Stimulated activated CD4-positive, alpha-beta T cell treated with anti-CD3 and anti-CD28 coated beads, Interleukin-1b, Interleukin-23, amount 100 ng/mL, for 24 hours (primary cell): Measurements from ENCODE around the gene KDM2A.

Experiments used
- DNase-seq, 4 experiments: peaks; one replicate each; pipeline ENCODE4 v3.0.0-alpha.2; 2020; ENCODE audit warnings: low read depth in 4 of 4, low spot score in 1 of 4

KDM2A gene

DNA sequence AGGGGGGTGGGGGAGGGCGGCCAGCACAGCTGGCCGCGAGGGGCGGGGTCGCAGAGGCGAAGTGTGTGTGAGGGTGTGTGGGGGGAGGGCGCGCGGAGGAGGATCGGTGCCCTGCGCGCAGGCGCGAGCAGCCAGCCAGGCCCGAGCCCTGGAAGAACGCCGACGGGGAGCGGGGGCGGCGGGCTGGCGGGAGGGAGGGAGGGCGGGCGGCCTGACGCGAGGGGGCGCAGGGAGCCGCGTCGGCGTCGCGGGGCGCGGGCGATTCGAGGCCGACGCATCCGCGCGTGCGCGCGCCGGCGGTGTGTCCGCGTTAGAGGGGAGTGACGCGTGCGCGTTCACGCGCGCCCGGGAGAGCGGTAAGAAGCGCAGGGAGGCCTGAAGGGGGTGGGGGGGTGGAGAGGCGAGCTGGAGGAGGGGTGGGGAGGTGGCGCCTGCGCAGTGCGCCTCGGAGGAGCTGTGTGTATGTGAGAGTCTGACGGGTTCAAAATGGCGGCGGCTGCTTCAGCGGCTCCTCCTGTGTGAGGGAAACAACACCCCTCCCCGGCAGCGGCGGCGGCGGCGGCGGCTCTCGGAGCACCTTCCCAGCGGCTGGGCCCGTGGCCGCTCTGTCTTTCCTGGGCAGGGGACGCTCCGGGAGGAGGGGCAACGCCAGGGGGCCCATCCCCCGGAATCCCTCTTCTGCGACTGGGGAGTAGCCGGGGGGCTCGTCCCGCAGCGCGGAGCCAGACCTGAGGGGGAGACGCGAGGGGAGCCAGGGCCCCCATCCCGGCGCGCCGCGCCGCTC, at the start of gene KDM2A:
TSS of gene KDM2A (plus strand) at position 463 of the 784 bp plus-strand sequence. CDS start 2,054 bp downstream, outside the sequence.
- DNase-seq, result peak; percentile 96 to 99 (median 98)

DNA sequence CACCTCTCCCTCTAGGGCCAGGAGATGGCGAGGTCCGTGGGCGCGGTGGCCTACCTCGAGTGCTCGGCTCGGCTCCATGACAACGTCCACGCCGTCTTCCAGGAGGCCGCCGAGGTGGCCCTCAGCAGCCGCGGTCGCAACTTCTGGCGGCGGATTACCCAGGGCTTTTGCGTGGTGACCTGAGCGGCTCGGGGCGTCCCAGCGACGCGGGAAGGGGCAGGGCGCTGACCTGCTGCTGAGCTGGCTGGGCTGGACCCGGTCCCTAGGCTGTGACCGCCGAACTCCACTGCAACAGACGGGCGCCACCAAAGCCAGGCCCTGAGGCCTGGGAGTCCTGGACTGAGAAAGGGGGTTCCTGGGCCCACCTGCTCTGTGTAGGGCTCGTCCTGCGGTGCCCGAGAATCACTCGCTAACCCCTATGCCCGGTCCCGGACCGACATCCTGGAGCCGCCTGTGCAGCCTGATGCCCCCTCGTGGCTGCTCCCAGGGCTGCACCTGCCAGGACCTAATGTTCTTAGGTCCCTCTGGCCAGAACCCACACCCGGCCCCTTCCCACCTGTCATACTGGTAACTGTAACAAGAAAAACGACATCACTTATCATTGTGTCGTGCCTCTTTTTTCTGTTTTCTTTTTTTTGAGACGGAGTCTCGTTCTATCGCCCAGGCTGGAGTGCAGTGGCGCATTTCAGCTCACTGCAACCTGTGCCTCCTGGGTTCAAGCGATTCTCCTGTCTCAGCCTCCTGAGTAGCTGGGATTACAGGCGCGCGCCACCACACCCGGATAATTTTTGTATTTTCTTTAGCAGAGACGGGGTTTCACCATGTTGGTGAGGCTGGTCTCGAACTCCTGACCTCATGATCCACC, 47.4 kb upstream of the KDM2A start:
- peak; percentile 40 to 73 (median 48) for DNase-seq

DNA sequence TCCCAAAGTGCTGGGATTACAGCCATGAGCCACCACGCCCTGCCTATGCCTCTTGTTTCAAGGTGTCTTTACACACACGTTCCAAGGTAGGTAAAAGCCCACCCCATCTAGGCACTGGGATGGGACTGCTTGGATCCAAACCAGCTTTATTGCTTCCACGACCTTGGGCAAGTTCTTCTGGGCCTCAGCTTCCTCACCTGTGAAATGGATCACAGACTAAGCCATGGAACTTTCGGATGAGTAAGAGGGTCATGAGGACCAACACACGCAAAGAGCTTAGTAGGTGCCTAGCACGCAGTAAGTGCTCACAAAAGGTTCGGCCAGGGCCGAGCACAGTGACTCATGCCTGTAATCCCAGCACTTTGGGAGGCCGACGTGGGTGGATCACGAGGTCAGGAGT, 46.8 kb upstream of the KDM2A start:
- DNase-seq, result no peak

DNA sequence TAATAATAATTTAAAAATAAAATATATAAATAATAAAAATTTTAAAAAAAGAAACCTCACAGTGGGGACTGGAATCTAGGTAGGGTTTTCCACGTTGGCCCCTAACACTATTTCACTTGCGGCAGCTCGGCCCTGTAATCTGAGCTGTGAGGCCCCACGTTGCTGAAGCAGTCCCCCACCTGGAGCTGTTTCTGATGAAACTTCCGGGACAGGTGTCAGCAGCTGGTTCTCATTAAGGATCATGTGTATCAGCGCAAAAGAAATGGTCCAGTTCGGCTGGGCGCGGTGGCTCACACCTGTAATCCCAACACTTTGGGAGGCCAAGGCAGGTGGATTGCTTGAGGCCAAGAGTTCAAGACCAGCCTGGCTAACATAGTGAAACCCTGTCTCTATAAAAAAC, 45.2 kb upstream of the KDM2A start:
- no peak for DNase-seq

DNA sequence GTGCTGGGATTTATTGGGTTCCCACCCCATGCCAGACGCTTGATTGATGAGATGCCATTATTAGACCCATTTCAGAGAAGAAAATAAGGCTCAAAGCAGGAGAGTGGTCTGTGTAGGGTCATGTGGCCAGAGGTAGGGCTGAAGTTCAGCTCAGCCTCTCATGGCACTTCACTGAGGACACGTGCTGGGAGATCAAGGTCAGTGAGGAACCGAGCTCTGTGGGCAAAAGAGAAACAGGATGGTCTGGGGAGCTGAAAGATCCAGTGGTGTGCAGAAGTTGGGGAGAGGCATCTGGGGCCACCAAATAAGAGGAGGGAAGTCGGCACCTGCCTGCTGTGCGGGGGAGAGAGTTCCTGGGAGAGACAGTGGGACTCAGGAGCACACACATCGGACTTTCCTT, 42.9 kb upstream of the KDM2A start:
- DNase-seq, result no peak

DNA sequence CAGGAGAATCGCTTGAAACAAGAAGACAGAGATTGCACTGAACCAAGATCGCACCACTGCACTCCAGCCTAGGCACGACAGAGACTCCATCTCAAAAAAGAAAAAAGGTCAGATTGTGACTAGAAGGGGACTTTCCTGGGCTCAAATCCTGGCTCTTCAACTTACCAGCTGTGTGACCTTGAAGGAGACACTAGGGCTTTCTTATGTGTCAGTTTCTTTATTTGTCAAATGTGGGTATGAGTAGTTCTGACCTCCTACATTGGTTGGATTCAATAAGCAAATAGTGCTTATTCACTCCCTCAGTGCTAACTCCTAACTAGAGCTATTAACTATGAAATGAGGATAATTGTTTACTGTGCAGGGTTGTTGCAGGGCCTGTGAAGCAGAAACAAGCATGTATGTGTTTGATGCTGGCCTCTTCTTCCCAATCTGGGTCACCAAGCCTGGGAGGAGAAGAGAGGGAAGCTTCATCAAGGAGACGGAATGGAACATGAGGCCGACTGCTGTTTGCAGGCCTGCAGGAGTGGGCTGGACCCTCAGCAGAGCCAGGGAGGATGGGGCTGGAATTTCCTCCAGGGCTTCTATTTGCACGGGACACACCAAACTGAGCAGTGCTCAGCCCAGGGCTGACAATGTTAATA, 39.9 kb upstream of the KDM2A start:
- no peak for DNase-seq

DNA sequence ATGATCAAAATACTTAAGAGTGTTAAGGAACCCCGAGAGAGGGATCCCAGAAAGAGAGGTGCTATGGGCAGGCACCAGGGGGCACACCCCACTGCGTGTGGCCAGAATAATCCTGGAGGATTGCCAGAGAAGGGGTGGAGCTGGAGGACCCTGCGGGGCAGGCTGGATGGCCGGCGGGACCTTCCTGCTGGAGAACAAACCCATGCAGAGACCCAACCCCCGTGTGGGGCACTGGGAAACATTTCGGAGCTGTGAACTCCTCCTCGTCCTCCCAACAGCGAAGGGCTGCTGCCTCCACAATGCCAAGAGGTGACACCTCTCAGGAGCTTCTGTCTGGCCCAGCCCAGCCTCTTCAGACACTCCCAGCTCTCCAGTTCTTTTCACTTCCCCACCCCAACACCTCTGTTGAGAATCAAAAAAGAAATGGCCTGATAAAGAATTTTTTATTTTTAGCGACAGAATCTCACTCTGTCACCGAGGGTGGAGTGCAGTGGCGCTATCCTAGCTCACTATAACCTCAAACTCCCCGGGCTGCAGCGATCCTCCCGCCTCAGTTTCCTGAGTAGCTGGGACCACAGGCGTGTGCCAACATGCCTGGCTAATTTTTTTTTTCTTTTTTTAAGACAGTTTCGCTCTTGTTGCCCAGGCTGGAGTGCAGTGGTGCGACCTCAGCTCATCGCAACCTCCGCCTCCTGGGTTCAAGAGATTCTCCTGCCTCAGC, 36.8 kb upstream of the KDM2A start:
- no peak for DNase-seq

DNA sequence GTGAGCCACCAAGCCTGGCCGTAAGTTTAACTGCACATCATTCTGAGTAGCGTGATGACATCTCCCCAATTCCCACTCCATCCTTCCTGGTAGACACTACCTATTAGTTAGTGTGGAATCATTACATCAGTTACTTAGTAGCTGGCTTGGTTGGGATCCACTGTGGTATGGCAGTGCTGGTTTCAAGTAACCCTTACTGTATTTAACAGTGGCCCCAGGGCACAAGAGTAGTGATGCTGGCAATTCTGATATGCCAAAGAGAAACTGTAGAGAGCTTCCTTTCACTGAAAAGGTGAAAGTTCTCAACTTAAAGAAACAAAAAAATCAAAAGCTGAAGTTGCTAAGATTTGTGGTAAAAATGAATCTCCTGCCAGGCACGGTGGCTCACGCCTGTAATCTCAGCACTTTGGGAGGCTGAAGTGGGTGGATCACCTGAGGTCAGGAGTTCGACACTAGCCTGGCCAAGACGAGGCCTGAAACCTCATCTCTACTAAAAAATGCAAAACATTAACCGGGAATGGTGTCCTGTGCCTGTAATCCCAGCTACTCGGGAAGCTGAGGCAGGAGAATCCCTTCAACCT, 35.2 kb upstream of the KDM2A start:
- no peak for DNase-seq

DNA sequence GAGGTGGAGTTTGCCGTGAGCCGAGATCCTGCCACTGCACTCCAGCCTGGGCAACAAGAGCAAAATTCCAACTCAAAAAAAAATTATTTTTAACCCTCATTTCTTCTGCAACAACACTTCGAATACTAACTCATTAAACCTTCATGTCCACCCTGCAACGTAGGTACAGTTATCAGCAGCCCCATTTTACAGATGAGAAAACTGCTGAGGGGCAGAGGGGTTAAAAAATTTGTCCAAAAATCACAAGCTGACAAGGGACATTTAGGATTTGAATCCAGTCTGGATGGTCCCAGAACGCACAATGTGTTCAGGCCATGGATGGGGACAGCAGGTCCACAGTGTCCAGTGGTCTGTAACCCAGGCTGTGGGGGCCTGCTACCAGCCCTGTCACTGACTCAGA, 33.4 kb upstream of the KDM2A start:
- DNase-seq, result no peak

DNA sequence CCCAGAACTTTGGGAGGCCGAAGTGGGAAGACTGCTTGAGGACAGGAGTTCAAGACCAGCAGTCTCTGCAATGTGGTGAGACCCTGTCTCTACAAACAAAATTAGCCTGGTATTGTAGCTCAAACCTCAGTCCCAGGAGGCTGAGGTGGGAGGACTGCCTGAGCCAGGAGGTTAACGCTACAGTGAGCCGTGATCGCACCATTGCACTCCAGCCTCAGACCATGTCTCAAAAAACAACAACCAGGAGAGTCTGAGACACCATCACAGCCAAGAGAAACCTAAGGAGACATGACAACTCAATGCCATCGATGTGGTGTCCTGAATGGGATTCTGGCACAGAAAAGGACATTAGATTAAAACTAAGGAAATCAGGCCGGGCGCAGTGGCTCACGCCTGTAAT, 28.3 kb upstream of the KDM2A start:
- DNase-seq, result no peak

DNA sequence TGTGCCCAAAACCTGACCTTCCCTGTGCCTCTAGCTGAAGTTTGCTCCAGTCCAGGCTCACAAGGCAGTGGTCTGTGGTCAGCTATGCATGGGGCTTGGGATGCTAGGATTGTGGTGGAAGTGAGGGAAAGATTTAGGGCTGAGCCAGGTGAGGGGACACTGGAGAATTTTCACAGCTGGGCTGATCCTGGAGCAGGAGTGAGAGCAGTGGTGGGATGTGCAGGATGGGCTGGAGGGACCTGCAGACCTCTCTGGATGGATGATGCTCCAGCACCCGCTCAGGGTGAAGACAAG, 23.9 kb upstream of the KDM2A start:
- no peak for DNase-seq

DNA sequence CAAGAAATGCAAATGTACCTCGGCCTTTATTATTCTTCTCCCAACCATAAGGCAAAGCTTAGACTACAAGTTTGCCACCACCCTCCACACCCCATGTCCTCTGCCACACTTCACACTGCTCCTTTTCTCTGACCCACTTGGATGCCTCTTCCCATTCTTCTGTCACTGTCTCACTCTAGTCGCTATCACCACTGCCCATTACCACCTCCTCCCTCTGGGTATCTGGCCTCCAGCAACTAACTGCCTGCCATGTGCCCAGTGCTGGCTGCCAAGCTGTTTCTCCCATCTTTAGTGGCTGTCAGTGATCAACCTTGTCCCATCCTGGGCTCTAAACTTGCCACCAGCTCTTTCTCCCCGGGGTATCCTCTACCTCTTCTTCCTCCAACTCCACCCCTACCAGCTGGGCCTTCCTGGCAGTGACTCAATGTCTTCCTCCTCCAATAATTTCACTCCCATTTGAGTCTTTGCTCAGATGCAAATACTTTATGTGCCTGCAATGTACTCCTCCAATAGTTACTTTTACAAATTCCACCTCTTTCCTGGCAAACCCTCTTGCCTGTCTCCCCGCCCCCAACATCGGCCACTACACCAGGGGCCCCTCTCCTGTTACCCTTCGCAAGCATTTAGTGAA, 20.1 kb upstream of the KDM2A start:
- DNase-seq, result no peak

DNA sequence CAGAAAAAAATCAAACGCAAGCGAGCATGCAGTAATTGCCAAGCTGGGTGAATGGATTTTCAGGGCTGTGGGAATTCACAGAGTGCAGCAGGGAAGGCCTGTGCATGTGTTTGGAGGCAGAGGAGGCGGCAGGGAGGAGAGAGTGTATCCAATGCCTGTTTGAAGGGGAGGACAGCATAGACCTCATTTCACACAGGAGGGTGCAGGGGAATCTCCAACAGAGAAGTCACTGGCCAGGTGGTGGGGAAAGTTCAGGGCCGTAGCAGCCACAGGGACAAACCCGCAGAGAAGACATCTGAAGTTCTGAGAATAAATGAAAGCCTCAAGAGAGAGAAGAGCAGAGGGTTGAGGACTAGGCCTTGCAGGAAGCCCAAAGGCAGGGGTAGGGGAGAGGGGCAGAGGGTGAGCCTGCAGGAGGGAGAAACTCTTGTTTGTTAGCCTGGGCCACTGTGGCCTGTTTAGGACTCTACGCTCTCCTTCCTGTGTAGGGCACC, 19.2 kb upstream of the KDM2A start:
- no peak for DNase-seq

DNA sequence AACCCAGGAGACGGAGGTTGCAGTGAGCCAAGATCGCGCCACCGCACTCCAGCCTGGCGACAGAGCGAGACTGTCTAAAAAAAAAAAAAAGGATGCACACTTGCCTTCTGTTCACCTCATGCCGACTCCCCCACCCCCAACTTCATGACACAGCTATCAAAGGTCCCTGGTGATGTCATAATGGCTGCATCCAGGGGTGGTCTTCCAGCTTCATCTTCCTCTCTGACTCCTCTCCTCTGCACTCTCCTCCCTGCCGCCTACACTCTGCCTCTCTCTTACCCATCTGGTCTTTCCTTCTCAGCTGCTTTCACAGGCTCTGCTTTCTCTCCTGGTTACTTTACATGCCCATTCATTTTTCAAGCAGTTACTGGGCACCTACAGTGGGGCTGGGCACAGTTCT, 16.4 kb upstream of the KDM2A start:
- DNase-seq, result no peak

DNA sequence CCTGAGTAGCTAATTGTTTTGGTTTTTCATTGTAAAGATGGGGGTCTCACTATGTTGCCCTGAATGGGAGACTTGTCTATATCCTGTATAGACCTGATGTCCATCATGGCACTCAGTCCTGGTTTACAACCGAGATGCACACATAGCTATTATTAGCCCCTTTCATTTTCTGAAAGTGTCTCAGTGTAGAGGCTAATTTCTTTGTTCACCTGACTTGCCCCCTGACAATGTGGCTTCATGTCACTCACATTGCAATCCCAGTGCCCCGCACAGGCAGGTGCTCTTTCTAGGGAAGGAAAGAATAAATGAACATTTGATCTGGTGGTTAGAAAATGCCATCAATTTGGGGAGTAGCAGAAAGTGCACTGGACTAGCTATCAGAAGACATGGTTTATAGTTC, 13.1 kb upstream of the KDM2A start:
- DNase-seq, result no peak

DNA sequence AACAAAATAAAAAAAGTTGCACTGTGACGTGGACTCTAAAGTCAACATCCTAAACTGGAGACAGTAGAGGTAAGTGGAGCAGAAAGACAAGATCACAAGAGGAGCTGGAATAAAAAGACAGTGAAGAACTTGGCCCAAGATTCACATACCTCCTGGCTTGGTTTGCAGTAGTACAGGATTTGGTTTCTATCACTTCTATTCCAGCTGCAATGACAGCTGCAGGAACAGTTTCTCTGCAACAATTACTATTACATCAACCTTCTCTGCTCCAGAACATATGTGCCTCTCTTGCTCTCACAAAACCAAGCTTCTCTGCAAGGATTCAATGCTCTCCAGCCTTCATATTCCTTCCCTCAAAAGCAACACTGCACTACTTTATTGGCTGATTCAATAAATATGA, 7.8 kb upstream of the KDM2A start:
- DNase-seq, result no peak

DNA sequence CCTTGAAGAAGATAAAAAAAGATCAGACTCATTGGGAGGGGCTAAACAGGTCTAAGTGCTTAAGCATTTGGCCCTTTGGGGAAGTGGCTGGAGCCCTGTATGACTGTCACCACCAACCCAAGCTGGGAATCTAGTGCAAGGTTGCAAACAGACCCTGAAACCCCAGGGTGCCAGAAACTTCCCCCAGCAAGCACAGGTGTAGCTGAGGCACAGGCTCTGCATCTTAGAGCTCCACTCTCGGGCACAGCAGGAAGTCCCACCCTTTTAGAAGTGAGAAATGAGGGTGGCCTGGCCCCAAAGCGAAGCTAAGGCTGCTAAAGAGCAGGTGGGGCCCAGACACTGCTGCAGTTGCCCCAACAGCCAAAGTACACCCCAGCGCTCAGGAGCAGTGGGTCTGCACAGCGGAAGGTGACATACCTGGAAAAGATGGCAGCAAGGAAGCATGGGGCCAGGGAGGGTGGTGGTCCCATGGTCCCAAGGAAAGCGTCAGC, 5.8 kb upstream of the KDM2A start:
- DNase-seq, result no peak

DNA sequence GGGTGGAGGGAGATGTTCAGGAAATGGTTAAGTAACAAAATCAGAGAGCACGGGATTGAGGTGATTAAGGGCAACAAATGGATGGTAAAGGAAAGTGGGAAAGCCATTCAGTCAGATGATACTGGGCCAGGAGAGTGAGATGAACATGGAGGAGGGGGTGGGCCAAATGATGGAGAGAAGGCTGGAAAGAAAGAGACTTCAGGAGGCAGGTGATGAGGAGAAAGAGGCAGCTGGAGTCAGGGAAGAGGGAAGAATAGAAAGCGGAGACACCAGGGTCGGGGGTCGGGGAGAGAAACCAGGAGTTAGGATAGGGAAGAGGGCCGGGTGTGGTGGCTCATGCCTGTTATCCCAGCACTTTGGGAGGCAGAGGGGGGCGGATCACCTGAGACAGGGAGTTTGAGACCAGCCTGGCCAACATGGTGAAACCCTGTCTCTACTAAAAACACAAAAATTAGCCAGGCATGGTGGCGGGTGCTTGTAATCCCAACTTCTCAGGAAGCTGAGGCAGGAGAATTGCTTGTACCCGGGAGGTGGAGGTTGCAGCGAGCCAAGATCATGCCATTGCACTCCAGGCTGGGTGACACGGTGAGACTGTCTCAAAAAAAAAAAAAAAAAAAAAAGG, 4.7 kb upstream of the KDM2A start:
- DNase-seq, result no peak

DNA sequence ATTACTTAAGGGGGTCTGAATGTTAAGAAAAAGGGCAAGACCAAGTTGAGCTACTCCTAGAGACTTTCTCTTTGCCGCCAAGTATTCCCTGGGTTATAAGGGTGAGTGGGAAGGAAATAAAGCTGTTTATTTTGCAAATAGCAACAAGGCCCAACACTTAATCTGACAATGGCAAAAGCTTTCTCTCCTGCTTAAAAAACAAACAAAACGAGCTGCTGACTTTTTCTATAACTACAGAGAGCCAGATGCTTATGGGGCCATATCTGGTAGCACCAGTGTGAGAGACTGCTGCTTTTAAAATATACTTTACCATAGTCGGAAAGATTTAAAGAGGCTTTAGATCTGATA, 2.3 kb upstream of the KDM2A start:
- no peak for DNase-seq

DNA sequence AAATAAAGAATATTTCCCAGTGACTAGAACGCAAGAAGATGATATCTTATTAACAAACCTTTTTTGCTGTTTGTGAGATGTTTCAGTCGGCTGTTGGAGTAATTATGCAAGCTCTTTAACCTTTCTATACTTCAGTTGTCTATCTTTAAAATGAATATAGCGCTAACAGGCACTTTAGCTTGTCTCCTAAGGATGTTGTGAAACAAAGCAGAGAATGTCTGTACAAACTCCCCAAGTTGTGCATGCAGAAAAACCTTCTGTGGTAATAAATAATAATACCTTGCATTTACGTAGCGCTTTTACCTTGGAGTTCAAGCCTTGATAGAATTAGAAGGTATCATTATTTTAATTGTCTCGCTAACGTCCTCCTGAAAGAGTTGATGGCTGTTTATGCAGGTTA, 1.9 kb upstream of the KDM2A start:
- no peak for DNase-seq
